DND-41 (cell line): ENCODE measurements around the gene OR2J3.

Source experiments
- CTCF ChIP-seq: IDR thresholded peaks from 2 replicates; pipeline ENCODE4 v1.5.1; 2012; ENCODE audit warnings: borderline replicate concordance, low read length, moderate library complexity, mild to moderate bottlenecking; ENCODE audit not compliant: poor library complexity, severe bottlenecking; ENCODE audit errors: extremely low read depth
- EZH2 ChIP-seq: IDR thresholded peaks from 3 replicates; pipeline ENCODE4 v1.6.1; 2012; ENCODE audit warnings: borderline replicate concordance, low read depth, mild to moderate bottlenecking, moderate library complexity, low read length, inconsistent platforms; ENCODE audit not compliant: severe bottlenecking

GRCh38 chr6:29097803-29098202, 10.1 kb upstream of the OR2J3 start:
- TF ChIP-seq CTCF (no peak), EZH2 (no peak)
